Stimulated activated CD4-positive, alpha-beta T cell treated with anti-CD3 and anti-CD28 coated beads, Interleukin-4, amount 100 ng/mL, for 4 hours (primary cell): ENCODE data around the gene TTC24.
"Not testable (repeated sequence)": the region's sequence is repeated elsewhere in the genome, so short reads cannot be mapped to it uniquely, and the experiment has no call there.

ENCODE experiments used
- DNase-seq, 2 experiments: peaks; one replicate each; pipeline ENCODE4 v3.0.0-alpha.2; 2020

The TTC24 gene

GRCh38 chr1:156589546-156589945 lies 10.0 kb downstream of the TTC24 start:
- no peak for DNase-seq

- DNase-seq, result no peak
These were observed 11.0 kb downstream of the TTC24 start for GRCh38 chr1:156590326-156591180.

- no peak for DNase-seq
These were observed 11.6 kb downstream of the TTC24 start for GRCh38 chr1:156591181-156591431.

GRCh38 chr1:156591432-156592157 lies 12.1 kb downstream of the TTC24 start, which contains the start of gene NAXE:
Gene NAXE, plus strand, starts transcription at chr1:156591776. Its CDS starts 29 bp downstream, at chr1:156591805.
- peak; percentile 61 to 74 for DNase-seq

GRCh38 chr1:156592158-156592909 lies 12.8 kb downstream of the TTC24 start:
- peak in 1 of 2 experiments; percentile 30 for DNase-seq

GRCh38 chr1:156592910-156593660 lies 13.6 kb downstream of the TTC24 start:
- DNase-seq, result no peak

GRCh38 chr1:156593661-156593989 lies 14.1 kb downstream of the TTC24 start:
- DNase-seq, result no peak

- DNase-seq, result no peak
These were observed 14.7 kb downstream of the TTC24 start for GRCh38 chr1:156594190-156594589.

GRCh38 chr1:156595016-156595415 lies 15.5 kb downstream of the TTC24 start:
- DNase-seq, result no peak

GRCh38 chr1:156596426-156596825 lies 16.9 kb downstream of the TTC24 start:
- no peak for DNase-seq

- no peak for DNase-seq
These were observed 18.6 kb downstream of the TTC24 start for GRCh38 chr1:156598125-156598524.

GRCh38 chr1:156598731-156599432 lies 19.4 kb downstream of the TTC24 start:
- DNase-seq, result no peak

- no peak for DNase-seq
These were observed 20.3 kb downstream of the TTC24 start for GRCh38 chr1:156599811-156600210.

- DNase-seq, result no peak
These were observed 21.2 kb downstream of the TTC24 start for GRCh38 chr1:156600733-156601121.

GRCh38 chr1:156601122-156601830 lies 21.8 kb downstream of the TTC24 start, which contains the start of gene GPATCH4:
Gene GPATCH4, minus strand, starts transcription at chr1:156601479.
- DNase-seq, result peak; percentile 72 to 78

GRCh38 chr1:156601892-156602291 lies 22.4 kb downstream of the TTC24 start:
- DNase-seq, result no peak

GRCh38 chr1:156602557-156602993 lies 23.1 kb downstream of the TTC24 start:
- no peak for DNase-seq

- DNase-seq, result not testable (repeated sequence)
These were observed 27.8 kb downstream of the TTC24 start for GRCh38 chr1:156607344-156607743.

- DNase-seq, result peak; percentile 33 to 63
These were observed 28.6 kb downstream of the TTC24 start for GRCh38 chr1:156608036-156608674.

- DNase-seq, result peak; percentile 45 to 51
These were observed 29.5 kb downstream of the TTC24 start for GRCh38 chr1:156608981-156609380.

GRCh38 chr1:156610072-156610471 lies 30.5 kb downstream of the TTC24 start:
- not testable (repeated sequence) for DNase-seq
